NCI-H748 (cell line): ENCODE data around the gene DNAH2.

ENCODE experiments used
- DNase-seq: peaks from one replicate; lab custom pipeline; 2025; ENCODE audit not compliant: unreplicated experiment; lab: John Stamatoyannopoulos, UW

Gene DNAH2

GRCh38 chr17:7818026-7818425, 100.5 kb downstream of the DNAH2 start:
- no peak for DNase-seq

DNA sequence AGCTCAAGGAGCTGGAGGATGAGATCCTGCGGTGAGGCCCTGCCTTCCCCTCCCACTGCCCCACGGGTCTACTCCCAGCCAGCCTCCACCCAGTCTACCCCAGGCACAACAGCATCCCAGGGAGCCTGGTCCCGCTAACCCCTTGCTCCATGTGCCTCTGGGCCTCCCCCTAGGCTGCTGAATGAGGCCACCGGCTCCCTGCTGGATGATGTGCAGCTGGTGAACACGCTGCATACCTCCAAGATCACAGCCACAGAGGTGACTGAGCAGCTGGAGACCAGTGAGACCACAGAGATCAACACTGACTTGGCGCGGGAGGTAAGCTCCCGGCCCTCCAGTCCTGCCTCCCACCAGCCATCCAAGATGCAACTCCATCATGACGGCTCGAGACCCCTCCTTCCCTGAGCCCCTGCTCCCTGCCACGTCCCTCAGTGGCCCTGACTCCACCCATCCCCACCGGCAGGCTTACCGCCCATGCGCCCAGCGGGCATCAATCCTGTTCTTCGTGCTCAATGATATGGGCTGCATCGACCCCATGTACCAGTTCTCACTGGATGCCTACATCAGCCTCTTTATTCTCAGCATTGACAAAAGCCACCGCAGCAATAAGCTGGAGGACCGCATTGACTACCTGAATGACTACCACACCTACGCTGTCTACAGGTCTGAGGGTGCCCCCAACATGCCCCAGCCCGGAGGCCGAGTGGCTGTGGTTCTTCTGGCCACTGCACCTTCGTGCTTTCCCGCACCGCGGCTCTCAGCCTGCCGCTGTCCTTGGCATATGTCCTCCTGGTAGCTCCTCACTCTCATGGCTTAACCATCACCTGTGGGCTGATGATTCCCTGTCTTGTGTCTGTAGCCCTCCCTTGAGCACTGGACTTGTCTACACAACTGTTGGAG, 101.5 kb downstream of the DNAH2 start:
- no peak for DNase-seq

- no peak for DNase-seq
Observed at GRCh38 chr17:7820231-7820630, 102.7 kb downstream of the DNAH2 start.

- no peak for DNase-seq
Observed at GRCh38 chr17:7822126-7822525, 104.6 kb downstream of the DNAH2 start.

DNA sequence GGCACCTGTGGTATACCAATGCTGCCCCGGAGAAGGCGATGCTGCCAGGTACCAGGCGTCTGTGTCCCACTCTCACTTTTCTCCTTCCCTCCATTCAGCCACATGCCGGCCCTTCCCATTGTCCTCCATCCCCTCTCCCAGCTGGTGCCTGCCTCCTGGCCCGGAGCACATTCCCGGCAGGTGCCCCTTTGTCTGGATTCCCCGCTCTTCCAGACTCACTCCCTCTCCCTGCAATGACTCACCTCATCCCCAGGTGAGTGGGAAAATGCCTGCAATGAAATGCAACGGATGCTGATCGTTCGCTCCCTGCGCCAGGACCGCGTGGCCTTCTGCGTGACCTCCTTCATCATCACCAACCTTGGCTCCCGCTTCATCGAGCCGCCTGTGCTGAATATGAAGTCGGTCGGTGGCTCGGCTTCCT, 106.0 kb downstream of the DNAH2 start:
- DNase-seq: no peak

DNA sequence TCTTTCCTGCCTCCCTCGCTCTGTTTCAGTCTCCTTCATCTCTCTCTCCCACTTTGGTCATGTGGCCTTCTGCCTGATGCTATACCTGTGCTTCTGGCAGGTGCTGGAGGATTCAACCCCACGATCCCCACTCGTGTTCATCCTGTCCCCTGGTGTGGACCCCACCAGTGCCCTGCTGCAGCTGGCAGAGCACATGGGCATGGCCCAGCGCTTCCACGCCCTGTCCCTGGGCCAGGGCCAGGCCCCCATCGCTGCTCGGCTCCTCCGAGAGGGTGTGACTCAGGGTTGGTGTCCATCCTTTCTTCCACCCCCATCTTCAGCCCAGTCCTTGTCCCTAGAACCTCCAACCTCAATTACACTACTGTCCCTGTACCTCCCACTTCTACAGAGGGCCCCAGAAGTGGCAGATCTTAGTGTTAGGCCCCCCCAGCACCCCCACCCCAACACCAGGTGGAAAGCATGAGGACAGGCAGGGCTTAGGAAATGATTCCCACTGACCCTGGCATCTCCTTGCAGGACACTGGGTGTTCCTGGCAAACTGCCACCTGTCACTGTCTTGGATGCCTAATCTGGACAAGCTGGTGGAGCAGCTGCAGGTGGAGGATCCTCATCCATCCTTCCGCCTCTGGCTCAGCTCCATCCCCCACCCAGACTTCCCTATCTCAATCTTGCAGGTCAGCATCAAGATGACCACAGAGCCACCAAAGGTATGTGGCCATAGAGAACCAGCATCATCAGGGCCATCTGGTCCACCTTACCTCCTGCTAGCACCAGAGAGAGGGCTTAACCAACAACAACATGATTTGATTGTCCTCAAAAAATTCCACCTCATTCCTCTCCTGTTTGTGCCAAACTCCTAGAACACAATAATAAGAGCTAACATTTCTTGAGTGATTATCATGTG, 106.7 kb downstream of the DNAH2 start:
- no peak for DNase-seq

DNA sequence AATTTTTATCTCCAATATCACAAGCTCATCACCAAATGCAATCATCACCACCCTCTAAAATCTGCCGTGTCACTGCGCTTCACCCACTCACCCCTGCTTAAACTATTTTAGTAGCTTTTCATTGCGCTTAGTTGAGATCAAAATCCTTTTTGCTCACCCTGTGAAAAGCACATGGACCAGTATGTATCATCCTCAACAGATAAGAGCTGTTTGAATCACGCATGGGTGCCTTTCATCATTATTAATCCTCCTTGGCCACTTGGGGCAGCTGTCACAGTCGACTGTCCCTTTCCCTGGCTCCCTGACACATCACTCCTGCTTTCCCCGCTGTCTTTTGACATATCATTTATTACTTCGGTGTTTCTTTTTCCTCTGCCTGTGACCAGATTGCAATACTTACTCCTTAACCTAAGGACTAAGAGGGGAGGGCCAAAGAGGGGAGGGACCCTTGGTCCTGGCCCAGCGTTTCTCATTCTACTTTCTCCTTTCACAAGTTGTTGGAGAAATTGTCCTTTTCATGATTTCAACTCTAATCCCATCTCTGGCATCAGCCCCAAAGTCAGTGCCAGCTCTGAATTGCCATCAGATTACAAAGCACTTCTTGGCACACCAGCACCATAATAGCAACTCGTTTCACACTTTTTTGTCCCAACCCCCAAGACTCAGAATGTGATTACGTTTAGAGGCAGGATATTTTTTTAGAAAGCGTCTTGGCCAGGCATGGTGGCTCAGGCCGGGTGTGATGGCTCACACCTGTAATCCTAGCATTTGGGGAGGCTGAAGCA, 107.9 kb downstream of the DNAH2 start:
- peak; percentile 30 for DNase-seq

GRCh38 chr17:7830616-7831015, 113.1 kb downstream of the DNAH2 start:
- no peak for DNase-seq

DNA sequence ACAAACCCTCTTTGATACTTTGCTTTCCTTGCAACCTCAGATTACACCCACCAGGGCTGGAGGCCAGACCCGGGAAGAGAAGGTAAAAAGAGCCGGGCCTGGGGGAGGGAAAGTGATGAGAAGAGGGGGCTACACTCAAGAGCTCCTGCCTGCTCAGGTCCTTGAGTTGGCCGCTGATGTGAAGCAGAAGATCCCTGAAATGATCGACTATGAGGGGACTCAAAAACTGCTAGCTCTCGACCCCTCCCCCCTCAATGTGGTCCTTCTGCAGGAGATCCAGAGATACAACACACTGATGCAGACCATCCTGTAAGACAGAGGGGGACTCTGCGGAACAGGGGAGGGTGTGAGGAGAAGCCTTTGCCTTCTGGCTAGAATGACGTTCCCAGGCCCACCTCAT, 113.7 kb downstream of the DNAH2 start:
- no peak for DNase-seq

- DNase-seq: no peak
Observed at GRCh38 chr17:7832431-7832830, 114.9 kb downstream of the DNAH2 start.

GRCh38 chr17:7833011-7833794, 115.7 kb downstream of the DNAH2 start:
- no peak for DNase-seq

GRCh38 chr17:7833795-7834541, 116.4 kb downstream of the DNAH2 start, which contains the start of gene KDM6B:
TSS of gene KDM6B (plus strand) at chr17:7834217. CDS start at chr17:7845555, 11,338 bp downstream.
- DNase-seq: peak; percentile 96

GRCh38 chr17:7834542-7834956, 117.0 kb downstream of the DNAH2 start:
- no peak for DNase-seq

DNA sequence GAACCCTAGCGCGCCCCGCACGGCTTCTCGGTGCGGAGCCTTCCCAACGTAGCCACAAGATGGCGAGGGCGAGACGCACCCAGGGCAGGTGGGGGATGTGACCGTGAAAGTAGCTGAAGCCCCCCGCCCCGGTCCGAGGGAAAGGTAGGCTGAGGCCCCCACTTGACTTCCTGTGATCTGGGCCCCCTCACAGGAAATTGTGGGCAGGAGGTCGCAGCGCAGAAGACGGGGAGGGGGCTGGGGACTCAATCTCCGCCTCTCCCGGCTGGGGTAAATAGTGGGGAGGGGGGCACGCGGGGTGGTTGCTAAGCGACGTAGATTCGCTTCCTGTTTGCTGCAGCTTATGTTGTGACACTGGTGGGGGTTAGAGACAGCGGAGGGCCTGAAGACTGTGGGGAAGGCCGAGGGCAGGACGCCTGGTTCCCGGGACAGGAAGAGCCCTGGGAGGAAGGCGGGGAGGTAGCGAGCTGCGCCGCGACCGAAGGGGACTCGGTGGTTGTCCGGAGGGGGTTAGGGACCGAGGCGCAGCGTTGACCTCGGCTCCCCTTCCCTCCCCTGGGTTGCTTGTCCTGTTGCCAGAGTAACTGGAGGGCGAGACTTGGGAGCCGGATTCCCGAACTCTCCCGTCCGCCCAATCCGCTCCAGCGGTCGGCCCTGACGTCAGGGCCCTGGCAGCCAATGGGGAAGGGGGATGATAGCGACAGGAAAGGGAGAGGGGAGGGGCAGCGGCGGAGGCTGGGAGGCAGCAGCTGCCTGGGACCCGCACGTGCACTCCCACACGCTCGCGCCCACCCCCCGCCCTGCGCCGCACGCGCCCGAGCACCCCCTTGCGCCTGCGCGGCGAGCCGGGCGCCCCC, 117.6 kb downstream of the DNAH2 start:
- peak; percentile 100 for DNase-seq

DNA sequence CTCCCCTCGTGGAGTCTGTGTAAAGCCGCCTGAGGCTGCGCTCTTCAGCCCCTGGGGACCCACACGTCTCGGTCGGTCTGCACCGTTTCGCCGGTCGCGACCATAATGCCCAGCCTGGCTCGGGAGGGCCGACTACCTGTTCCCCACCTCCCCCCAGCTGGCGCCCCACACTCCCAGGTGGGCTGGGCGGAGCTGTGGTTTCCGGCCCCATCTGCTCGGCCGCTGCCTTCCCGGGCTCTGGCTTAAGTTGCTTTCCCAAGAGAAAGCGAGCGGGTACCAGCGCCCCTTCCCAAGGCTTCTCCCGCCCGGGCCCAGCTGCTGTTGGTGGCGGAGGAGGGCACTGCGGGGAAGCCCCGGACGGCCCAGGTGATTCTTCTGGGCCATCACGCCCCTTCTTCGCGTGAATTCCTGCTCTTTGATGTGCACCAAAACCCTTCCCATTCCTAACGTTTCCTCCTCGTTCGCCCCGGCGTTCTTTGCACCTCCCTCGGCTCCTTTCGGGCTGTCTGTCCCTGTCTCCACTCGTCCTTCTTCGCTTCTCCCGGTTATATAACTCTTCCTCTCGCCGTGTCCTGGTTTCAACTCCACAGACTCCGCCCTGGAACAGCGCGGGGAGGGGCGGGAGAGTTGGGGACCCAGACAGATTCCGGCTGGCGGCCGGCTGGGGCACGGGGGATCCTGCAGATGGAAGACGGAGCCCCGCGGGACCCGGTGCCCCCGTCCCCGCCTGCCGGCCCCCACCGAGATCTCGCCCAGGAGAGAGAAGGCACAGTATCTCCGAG, 118.5 kb downstream of the DNAH2 start:
- DNase-seq: peak; percentile 82

DNA sequence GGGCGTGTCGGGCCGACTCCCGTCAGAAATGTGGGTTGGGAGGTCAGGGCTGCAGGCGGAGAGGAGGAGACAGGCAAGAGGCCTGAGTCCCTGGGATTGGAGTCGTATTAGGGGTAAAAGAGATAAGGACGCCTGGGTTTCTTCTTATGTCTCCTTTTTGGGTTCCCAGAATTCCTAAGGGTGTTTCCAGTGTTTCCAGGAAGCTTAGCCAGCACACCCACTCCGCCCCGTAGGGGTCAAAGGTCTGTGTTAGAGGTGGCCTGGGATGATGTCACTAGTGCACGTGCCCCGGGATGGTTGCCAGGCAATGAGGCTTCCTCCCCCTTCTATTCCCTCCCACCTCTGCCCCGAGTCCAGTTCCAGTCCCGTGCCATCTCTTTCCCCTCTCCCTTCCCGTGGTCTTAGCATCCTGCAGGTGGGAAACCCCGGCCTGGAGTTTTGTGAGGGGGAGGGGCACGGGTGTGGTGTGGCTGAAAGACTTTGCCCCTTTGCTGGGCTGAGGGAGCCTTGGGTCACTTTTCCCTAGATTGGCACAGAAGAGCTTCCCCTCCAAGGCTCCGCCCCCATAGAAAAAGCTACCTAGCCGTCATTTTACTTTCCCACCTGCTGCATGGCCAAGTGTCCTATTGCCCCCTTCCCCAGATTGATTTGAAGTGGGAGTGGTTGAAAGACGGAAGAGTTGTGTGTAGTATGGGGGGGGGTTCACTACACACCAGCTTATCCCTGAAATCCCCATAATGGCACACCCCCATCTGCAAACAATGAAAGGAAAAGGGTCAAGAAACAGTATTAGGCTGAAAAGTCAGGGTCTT, 119.3 kb downstream of the DNAH2 start:
- DNase-seq: peak; percentile 92
